ENCODE data around the gene SOX1.

DNA sequence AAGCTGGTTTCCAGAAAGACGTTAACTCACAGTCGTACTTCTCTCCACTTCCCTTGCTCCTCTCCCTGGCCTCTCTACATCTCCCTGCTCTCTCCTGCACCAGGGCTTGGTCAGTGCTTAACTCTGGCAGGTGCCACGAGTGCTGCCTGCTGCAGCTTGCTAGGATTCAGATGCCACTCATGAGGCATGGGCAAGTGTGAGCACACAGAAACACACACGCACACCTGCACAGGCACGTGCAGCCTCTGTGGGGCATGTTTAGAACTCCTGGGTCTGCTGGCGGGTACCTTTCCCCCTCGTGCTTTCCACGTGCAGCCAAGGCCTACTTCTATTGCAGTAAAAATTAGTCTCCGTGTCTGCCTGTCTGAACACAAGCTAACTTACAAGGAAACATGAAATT is 31.8 kb downstream of the SOX1 start:
- TF ChIP-seq, protein P1, sequence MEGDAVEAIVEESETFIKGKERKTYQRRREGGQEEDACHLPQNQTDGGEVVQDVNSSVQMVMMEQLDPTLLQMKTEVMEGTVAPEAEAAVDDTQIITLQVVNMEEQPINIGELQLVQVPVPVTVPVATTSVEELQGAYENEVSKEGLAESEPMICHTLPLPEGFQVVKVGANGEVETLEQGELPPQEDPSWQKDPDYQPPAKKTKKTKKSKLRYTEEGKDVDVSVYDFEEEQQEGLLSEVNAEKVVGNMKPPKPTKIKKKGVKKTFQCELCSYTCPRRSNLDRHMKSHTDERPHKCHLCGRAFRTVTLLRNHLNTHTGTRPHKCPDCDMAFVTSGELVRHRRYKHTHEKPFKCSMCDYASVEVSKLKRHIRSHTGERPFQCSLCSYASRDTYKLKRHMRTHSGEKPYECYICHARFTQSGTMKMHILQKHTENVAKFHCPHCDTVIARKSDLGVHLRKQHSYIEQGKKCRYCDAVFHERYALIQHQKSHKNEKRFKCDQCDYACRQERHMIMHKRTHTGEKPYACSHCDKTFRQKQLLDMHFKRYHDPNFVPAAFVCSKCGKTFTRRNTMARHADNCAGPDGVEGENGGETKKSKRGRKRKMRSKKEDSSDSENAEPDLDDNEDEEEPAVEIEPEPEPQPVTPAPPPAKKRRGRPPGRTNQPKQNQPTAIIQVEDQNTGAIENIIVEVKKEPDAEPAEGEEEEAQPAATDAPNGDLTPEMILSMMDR (IDR thresholded peaks at IDR 0.05), result no peak
- TF ChIP-seq, protein P2, sequence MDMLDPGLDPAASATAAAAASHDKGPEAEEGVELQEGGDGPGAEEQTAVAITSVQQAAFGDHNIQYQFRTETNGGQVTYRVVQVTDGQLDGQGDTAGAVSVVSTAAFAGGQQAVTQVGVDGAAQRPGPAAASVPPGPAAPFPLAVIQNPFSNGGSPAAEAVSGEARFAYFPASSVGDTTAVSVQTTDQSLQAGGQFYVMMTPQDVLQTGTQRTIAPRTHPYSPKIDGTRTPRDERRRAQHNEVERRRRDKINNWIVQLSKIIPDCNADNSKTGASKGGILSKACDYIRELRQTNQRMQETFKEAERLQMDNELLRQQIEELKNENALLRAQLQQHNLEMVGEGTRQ (CRISPR knock-in tag; IDR thresholded peaks at IDR 0.05), result no peak
- TF ChIP-seq JUN (CRISPR knock-in tag; IDR thresholded peaks at IDR 0.05), result no peak
- TF ChIP-seq, protein P3, sequence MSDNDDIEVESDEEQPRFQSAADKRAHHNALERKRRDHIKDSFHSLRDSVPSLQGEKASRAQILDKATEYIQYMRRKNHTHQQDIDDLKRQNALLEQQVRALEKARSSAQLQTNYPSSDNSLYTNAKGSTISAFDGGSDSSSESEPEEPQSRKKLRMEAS (CRISPR knock-in tag; IDR thresholded peaks at IDR 0.05), result no peak
- no peak for TF ChIP-seq GTF2I (CRISPR knock-in tag; conservative IDR thresholded peaks at IDR 0.05)
- TF ChIP-seq SOX15 (CRISPR knock-in tag; IDR thresholded peaks at IDR 0.05), result no peak
- TF ChIP-seq, protein P4, sequence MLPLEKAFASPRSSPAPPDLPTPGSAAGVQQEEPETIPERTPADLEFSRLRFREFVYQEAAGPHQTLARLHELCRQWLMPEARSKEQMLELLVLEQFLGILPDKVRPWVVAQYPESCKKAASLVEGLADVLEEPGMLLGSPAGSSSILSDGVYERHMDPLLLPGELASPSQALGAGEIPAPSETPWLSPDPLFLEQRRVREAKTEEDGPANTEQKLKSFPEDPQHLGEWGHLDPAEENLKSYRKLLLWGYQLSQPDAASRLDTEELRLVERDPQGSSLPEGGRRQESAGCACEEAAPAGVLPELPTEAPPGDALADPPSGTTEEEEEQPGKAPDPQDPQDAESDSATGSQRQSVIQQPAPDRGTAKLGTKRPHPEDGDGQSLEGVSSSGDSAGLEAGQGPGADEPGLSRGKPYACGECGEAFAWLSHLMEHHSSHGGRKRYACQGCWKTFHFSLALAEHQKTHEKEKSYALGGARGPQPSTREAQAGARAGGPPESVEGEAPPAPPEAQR (CRISPR knock-in tag; IDR thresholded peaks at IDR 0.05), result no peak
- no peak for TF ChIP-seq NFE2L1 (CRISPR knock-in tag; IDR thresholded peaks at IDR 0.05)
- TF ChIP-seq, protein P5, sequence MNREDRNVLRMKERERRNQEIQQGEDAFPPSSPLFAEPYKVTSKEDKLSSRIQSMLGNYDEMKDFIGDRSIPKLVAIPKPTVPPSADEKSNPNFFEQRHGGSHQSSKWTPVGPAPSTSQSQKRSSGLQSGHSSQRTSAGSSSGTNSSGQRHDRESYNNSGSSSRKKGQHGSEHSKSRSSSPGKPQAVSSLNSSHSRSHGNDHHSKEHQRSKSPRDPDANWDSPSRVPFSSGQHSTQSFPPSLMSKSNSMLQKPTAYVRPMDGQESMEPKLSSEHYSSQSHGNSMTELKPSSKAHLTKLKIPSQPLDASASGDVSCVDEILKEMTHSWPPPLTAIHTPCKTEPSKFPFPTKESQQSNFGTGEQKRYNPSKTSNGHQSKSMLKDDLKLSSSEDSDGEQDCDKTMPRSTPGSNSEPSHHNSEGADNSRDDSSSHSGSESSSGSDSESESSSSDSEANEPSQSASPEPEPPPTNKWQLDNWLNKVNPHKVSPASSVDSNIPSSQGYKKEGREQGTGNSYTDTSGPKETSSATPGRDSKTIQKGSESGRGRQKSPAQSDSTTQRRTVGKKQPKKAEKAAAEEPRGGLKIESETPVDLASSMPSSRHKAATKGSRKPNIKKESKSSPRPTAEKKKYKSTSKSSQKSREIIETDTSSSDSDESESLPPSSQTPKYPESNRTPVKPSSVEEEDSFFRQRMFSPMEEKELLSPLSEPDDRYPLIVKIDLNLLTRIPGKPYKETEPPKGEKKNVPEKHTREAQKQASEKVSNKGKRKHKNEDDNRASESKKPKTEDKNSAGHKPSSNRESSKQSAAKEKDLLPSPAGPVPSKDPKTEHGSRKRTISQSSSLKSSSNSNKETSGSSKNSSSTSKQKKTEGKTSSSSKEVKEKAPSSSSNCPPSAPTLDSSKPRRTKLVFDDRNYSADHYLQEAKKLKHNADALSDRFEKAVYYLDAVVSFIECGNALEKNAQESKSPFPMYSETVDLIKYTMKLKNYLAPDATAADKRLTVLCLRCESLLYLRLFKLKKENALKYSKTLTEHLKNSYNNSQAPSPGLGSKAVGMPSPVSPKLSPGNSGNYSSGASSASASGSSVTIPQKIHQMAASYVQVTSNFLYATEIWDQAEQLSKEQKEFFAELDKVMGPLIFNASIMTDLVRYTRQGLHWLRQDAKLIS (CRISPR knock-in tag; IDR thresholded peaks at IDR 0.05; ENCODE audit: borderline replicate concordance), result no peak
- no peak for TF ChIP-seq TEAD1 (CRISPR knock-in tag; IDR thresholded peaks at IDR 0.05)
